H1 (cell line): Measurements from ENCODE around the gene CAVIN1. TPM values are rescaled to one million over a fixed set of nuclear protein-coding genes. Genes with fewer than 3 reads are reported as not detected.

ENCODE experiments used
- ATF2 ChIP-seq: IDR thresholded peaks from 2 replicates; pipeline ENCODE4 v1.6.1; 2012; ENCODE audit warnings: low read length, inconsistent platforms
- NANOG ChIP-seq: IDR thresholded peaks from 2 replicates; pipeline ENCODE4 v1.6.1; 2011; ENCODE audit warnings: low read length, low read depth, mild to moderate bottlenecking, inconsistent platforms; ENCODE audit not compliant: insufficient read depth, poor library complexity, severe bottlenecking
- SIN3A ChIP-seq, 2 experiments: IDR thresholded peaks in 1 of 2; conservative IDR thresholded peaks in 1 of 2; 2 replicates each; pipeline ENCODE4 v1.6.1; 2011 to 2012; ENCODE audit warnings: low read length in 2 of 2, improper control_type of control experiment in 1 of 2, low read depth in 1 of 2, mild to moderate bottlenecking in 1 of 2
- TAF1 ChIP-seq: IDR thresholded peaks from 2 replicates; pipeline ENCODE4 v1.6.1; 2011; ENCODE audit warnings: mild to moderate bottlenecking, low read depth, low read length
- polyA plus RNA-seq, 7 experiments: library from polyadenylated mRNA; depleted of rRNA in 3 of 7; stranded (reverse) in 5 of 7; unstranded in 2 of 7; fragments of >200 nt in 5 of 7; fragments of 200-250 nt in 2 of 7; gene quantifications; 1 replicate in 5 of 7; 2 replicates in 1 of 7; 4 replicates in 1 of 7; pipeline versions ENCODE4 v1.2.1 to v1.2.3, GENCODE V29; 2011 to 2013; ENCODE audit warnings: missing spikeins in 2 of 7, mixed read lengths in 2 of 7
- total RNA-seq: library from RNA; stranded (reverse); fragmentation: NEBNext Ultra II Directional; extraction: Animal tissue kit (Norgen Biotek cat#: 25700); gene quantifications from 2 replicates; pipeline ENCODE4 v1.2.1, GENCODE V29; 2021
- TF ChIP-seq, protein P1 (sequence below): fragments of 300-600 bp; sonication (generic); IDR thresholded peaks from 2 replicates; pipeline ENCODE4 v1.7.1; 2012; ENCODE audit warnings: low read length, moderate library complexity, mild to moderate bottlenecking, inconsistent platforms; ENCODE audit not compliant: insufficient replicate concordance
- TF ChIP-seq, protein P2 (sequence below): IDR thresholded peaks from 2 replicates; pipeline ENCODE4 v1.6.1; 2011; ENCODE audit warnings: low read depth, mild to moderate bottlenecking, low read length; ENCODE audit not compliant: insufficient read depth

Gene CAVIN1
- total and polyA plus RNA-seq, 2 of the 8 experiments (the other 6 are each of a cell fraction or from before 2014, with no cell fraction given): 16.2 to 41.6 TPM

DNA sequence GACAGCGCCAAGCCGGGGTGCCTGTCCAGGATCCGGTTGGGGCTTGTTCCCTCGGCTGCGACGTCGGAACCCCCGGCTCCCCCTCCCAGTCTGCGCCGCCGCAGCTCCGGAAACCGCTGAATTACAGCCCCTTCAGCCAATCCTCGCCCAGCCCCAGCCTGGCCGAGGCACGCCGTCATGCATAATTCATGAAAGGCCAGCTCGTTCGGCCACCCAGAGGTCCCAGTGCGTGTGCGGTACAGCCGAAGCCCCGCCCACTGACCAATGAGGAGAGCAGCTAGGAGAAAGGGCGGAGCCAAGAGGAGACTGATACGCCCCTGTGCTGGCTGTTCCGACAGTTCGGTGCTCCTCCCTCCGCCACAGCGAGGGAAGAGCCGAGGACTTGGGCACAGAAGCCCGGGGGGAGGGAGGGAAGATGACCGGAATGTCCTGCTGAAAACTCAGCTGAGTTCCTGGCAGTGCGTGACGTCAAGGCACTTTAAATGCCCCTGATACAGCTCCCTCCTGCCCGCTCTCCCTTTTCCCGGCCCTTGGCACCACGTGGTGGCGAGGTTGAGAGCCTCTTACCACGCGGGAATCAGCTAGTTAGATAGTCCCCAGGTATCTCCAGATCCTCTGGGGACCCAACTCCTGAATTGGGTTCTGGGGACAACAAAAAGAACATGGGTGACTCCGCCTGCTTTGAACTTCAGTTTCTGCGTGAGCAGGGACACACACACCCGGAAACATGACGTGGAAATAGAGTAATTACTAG is 34.5 kb downstream of the CAVIN1 start, which contains the start of gene STAT3 (continued):
- TF ChIP-seq, protein P1, sequence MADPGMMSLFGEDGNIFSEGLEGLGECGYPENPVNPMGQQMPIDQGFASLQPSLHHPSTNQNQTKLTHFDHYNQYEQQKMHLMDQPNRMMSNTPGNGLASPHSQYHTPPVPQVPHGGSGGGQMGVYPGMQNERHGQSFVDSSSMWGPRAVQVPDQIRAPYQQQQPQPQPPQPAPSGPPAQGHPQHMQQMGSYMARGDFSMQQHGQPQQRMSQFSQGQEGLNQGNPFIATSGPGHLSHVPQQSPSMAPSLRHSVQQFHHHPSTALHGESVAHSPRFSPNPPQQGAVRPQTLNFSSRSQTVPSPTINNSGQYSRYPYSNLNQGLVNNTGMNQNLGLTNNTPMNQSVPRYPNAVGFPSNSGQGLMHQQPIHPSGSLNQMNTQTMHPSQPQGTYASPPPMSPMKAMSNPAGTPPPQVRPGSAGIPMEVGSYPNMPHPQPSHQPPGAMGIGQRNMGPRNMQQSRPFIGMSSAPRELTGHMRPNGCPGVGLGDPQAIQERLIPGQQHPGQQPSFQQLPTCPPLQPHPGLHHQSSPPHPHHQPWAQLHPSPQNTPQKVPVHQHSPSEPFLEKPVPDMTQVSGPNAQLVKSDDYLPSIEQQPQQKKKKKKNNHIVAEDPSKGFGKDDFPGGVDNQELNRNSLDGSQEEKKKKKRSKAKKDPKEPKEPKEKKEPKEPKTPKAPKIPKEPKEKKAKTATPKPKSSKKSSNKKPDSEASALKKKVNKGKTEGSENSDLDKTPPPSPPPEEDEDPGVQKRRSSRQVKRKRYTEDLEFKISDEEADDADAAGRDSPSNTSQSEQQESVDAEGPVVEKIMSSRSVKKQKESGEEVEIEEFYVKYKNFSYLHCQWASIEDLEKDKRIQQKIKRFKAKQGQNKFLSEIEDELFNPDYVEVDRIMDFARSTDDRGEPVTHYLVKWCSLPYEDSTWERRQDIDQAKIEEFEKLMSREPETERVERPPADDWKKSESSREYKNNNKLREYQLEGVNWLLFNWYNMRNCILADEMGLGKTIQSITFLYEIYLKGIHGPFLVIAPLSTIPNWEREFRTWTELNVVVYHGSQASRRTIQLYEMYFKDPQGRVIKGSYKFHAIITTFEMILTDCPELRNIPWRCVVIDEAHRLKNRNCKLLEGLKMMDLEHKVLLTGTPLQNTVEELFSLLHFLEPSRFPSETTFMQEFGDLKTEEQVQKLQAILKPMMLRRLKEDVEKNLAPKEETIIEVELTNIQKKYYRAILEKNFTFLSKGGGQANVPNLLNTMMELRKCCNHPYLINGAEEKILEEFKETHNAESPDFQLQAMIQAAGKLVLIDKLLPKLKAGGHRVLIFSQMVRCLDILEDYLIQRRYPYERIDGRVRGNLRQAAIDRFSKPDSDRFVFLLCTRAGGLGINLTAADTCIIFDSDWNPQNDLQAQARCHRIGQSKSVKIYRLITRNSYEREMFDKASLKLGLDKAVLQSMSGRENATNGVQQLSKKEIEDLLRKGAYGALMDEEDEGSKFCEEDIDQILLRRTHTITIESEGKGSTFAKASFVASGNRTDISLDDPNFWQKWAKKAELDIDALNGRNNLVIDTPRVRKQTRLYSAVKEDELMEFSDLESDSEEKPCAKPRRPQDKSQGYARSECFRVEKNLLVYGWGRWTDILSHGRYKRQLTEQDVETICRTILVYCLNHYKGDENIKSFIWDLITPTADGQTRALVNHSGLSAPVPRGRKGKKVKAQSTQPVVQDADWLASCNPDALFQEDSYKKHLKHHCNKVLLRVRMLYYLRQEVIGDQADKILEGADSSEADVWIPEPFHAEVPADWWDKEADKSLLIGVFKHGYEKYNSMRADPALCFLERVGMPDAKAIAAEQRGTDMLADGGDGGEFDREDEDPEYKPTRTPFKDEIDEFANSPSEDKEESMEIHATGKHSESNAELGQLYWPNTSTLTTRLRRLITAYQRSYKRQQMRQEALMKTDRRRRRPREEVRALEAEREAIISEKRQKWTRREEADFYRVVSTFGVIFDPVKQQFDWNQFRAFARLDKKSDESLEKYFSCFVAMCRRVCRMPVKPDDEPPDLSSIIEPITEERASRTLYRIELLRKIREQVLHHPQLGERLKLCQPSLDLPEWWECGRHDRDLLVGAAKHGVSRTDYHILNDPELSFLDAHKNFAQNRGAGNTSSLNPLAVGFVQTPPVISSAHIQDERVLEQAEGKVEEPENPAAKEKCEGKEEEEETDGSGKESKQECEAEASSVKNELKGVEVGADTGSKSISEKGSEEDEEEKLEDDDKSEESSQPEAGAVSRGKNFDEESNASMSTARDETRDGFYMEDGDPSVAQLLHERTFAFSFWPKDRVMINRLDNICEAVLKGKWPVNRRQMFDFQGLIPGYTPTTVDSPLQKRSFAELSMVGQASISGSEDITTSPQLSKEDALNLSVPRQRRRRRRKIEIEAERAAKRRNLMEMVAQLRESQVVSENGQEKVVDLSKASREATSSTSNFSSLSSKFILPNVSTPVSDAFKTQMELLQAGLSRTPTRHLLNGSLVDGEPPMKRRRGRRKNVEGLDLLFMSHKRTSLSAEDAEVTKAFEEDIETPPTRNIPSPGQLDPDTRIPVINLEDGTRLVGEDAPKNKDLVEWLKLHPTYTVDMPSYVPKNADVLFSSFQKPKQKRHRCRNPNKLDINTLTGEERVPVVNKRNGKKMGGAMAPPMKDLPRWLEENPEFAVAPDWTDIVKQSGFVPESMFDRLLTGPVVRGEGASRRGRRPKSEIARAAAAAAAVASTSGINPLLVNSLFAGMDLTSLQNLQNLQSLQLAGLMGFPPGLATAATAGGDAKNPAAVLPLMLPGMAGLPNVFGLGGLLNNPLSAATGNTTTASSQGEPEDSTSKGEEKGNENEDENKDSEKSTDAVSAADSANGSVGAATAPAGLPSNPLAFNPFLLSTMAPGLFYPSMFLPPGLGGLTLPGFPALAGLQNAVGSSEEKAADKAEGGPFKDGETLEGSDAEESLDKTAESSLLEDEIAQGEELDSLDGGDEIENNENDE: no peak
- TF ChIP-seq, protein P2, sequence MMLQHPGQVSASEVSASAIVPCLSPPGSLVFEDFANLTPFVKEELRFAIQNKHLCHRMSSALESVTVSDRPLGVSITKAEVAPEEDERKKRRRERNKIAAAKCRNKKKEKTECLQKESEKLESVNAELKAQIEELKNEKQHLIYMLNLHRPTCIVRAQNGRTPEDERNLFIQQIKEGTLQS: no peak
- TF ChIP-seq NANOG: peak; percentile 68
- peak; percentile 97 for TF ChIP-seq ATF2
- peak; percentile 95 to 98; a peak in 3 of 4 replicates for TF ChIP-seq SIN3A (conservative IDR thresholded peaks at IDR 0.05 in 1 of 2, IDR thresholded peaks at IDR 0.05 in 1 of 2; ENCODE audit: low read depth in 1 of 2, low read length in 2 of 2)
- TF ChIP-seq TAF1: peak; percentile 73; the same call in 1 of the 2 replicates
